T-helper 2 cell treated with Interferon-gamma antibody and Interleukin-4, amounts not matched to agents 100 ng/mL and 5 ng/mL, for 36 hours (primary cell): ENCODE data around the gene MOV10L1. TPM values are rescaled to one million over a fixed set of nuclear protein-coding genes. Genes with fewer than 3 reads are reported as not detected.
"Not testable (repeated sequence)": the region's sequence is repeated elsewhere in the genome, so short reads cannot be mapped to it uniquely, and the experiment has no call there.

Experiments used
- intact Hi-C: fragments of 100-400 bp; cut with micrococcal nuclease; formaldehyde crosslinking; loops from one replicate; pipeline ENCODE4 v1.15.1; 2023
- total RNA-seq: library from RNA; stranded (reverse); gene quantifications from 2 replicates; pipeline ENCODE4 v1.2.3, GENCODE V29; 2022

The MOV10L1 gene
- total RNA-seq, 1 donor from 2014 or later: not detected

- intact Hi-C loops: no loop called here
Observed at GRCh38 chr22:50153756-50154140, 63.9 kb downstream of the MOV10L1 start.

GRCh38 chr22:50157709-50158375 lies 68.0 kb downstream of the MOV10L1 start:
- intact Hi-C loops: no loop called here

- intact Hi-C loops: no loop called here
Observed at GRCh38 chr22:50160947-50161346, 71.1 kb downstream of the MOV10L1 start.

- intact Hi-C loops: no loop called here
Observed at GRCh38 chr22:50161508-50162390, 71.9 kb downstream of the MOV10L1 start.

- intact Hi-C loops: no loop called here
Observed at GRCh38 chr22:50162391-50162956, 72.7 kb downstream of the MOV10L1 start.

GRCh38 chr22:50165436-50166123 lies 75.8 kb downstream of the MOV10L1 start:
- intact Hi-C loops: no loop called here

- intact Hi-C loops: no loop called here
Observed at GRCh38 chr22:50167689-50168489, 78.1 kb downstream of the MOV10L1 start.

GRCh38 chr22:50168490-50169180 lies 78.8 kb downstream of the MOV10L1 start:
- intact Hi-C loops: not testable (repeated sequence)

- intact Hi-C loops: no loop called here
Observed at GRCh38 chr22:50169181-50169759, 79.5 kb downstream of the MOV10L1 start.

GRCh38 chr22:50169774-50170341 lies 80.1 kb downstream of the MOV10L1 start:
- intact Hi-C loops: no loop called here

- intact Hi-C loops: no loop called here
Observed at GRCh38 chr22:50170453-50171318, 80.9 kb downstream of the MOV10L1 start, which contains the start of gene PANX2. Gene PANX2, plus strand, starts transcription at chr22:50170731. Its CDS starts 0 bp downstream, at chr22:50170731.

- intact Hi-C loops: no loop called here
Observed at GRCh38 chr22:50171319-50171964, 81.6 kb downstream of the MOV10L1 start.

- intact Hi-C loops: no loop called here
Observed at GRCh38 chr22:50171965-50172421, 82.2 kb downstream of the MOV10L1 start.

- intact Hi-C loops: no loop called here
Observed at GRCh38 chr22:50173311-50173982, 83.6 kb downstream of the MOV10L1 start.

- intact Hi-C loops: no loop called here
Observed at GRCh38 chr22:50173983-50174355, 84.2 kb downstream of the MOV10L1 start.

GRCh38 chr22:50174382-50175190 lies 84.8 kb downstream of the MOV10L1 start:
- intact Hi-C loops: no loop called here

GRCh38 chr22:50175191-50175461 lies 85.3 kb downstream of the MOV10L1 start:
- intact Hi-C loops: no loop called here
